Prostate gland (tissue), 2 donors: ENCODE results near the gene CORIN. TPM values are rescaled to one million over a fixed set of nuclear protein-coding genes. Genes with fewer than 3 reads are reported as not detected.

Experiments
- DNase-seq: peaks from one replicate; pipeline ENCODE4 v3.0.0-alpha.2; 2019; ENCODE audit warnings: low spot score
- H3K27ac ChIP-seq, 2 donors: fragments of 200-600 bp; sonication (generic); 2 replicates each; pipeline ENCODE4 v1.5.1; 2017 to 2019
- H3K27me3 ChIP-seq: fragments of 200-600 bp; sonication (generic); replicated peaks from 2 replicates; pipeline ENCODE4 v1.5.1; 2019; ENCODE audit not compliant: insufficient read depth
- H3K36me3 ChIP-seq, 2 donors: fragments of 200-600 bp; sonication (generic); 1 replicate in 1 of 2; 2 replicates in 1 of 2; pipeline versions ENCODE4 v1.5.1 to v1.8.1; 2017 to 2019
- H3K4me1 ChIP-seq: fragments of 200-600 bp; sonication (generic); replicated peaks from 2 replicates; pipeline ENCODE4 v1.5.1; 2019
- H3K4me3 ChIP-seq, 2 donors: fragments of 200-600 bp; sonication (generic); 2 replicates each; pipeline ENCODE4 v1.5.1; 2017 to 2019
- H3K9me3 ChIP-seq: fragments of 200-600 bp; sonication (generic); 2 replicates; pipeline ENCODE4 v1.5.1; 2017
- CTCF ChIP-seq, 4 experiments: fragments of 200-600 bp in 2 of 4; fragments of 450-650 bp in 2 of 4; sonication (generic) in 2 of 4; IDR thresholded peaks; 1 replicate in 3 of 4; 2 replicates in 1 of 4; pipeline ENCODE4 v1.5.1; 2016 to 2019; ENCODE audit warnings: antibody characterized with exemption in 4 of 4, mild to moderate bottlenecking in 2 of 4, moderate library complexity in 2 of 4
- POLR2A ChIP-seq: fragments of 450-650 bp; IDR thresholded peaks from one replicate; pipeline ENCODE4 v1.6.1; 2016; ENCODE audit warnings: antibody characterized with exemption, mild to moderate bottlenecking
- POLR2AphosphoS5 ChIP-seq: sonication (generic); formaldehyde crosslinking; IDR thresholded peaks from one replicate; pipeline ENCODE4 v1.6.1; 2017; ENCODE audit warnings: antibody characterized with exemption
- WGBS: methylation state at CpG from one replicate; pipeline ENCODE4 v1.1.5; 2018; 5-methylcytosine and 5-hydroxymethylcytosine counted together
- intact Hi-C: fragments of 100-400 bp; cut with DNase I; formaldehyde crosslinking; loops from one replicate; pipeline ENCODE4 v1.14.2; 2022
- total RNA-seq, 2 donors: library from RNA; depleted of rRNA; stranded (reverse); fragments of >200 nt; gene quantifications; one replicate each; pipeline ENCODE4 v1.1.0, GENCODE V29; 2016

CORIN gene
- total RNA-seq, result 1 to 10 TPM; 6.0 to 7.7 TPM

- Histone ChIP-seq H3K4me1 (no peaks in the 10 kb centered on the region), H3K27me3 (no peaks in the 10 kb centered on the region), H3K27ac (peak within 1 kb of the TSS; percentile 3 to 43), H3K36me3 (no peaks in the 10 kb centered on the region), H3K4me3 (peak within 1 kb of the TSS; percentile 42 to 46), H3K9me3 (no peaks in the 10 kb centered on the region)
- DNase-seq, result no peak
- TF ChIP-seq CTCF (IDR thresholded peaks at IDR 0.05) (no peak), POLR2A (no peak), POLR2AphosphoS5 (no peak)
- intact Hi-C loops, result loop anchor here (2.0 to 5.0 kb wide), 3 partner anchors 136 to 169 kb away; no protein-coding TSS in a partner anchor
- 6% methylated on average over 16 of the region's 16 CpGs for WGBS
These were observed at the start of gene CORIN for GRCh38 chr4:47837908-47838294. Gene CORIN, minus strand, starts transcription at chr4:47838067. Its CDS starts 118 bp downstream, at chr4:47837949.

GRCh38 chr4:47882228-47882627 is 44.4 kb upstream of the CORIN start:
- no peak overlapping the region for H3K27ac ChIP-seq
- H3K36me3 ChIP-seq, result peaks cover 0 to 5% of the 10 kb centered on the region in 2 donors
- TF ChIP-seq POLR2A, result no peak
- TF ChIP-seq CTCF (IDR thresholded peaks at IDR 0.05), result no peak
- TF ChIP-seq POLR2AphosphoS5, result no peak

GRCh38 chr4:47879458-47879857 is 41.6 kb upstream of the CORIN start:
- TF ChIP-seq POLR2AphosphoS5 (no peak), POLR2A (no peak), CTCF (IDR thresholded peaks at IDR 0.05) (no peak)
- Histone ChIP-seq H3K27me3 (no peaks in the 10 kb centered on the region), H3K9me3 (no peaks in the 10 kb centered on the region), H3K4me3 (no peak overlapping the region), H3K36me3 (peaks cover 0 to 5% of the 10 kb centered on the region in 2 donors), H3K27ac (no peak overlapping the region), H3K4me1 (no peaks in the 10 kb centered on the region)
- intact Hi-C loops, result no loop called here
- DNase-seq, result no peak

More at GRCh38 chr4:47882228-47882627, 44.4 kb upstream of the CORIN start:
- no peaks in the 10 kb centered on the region for H3K9me3 ChIP-seq
- WGBS, result 71% methylated on average over 3 of the region's 3 CpGs
- DNase-seq, result no peak
- H3K27me3 ChIP-seq, result no peaks in the 10 kb centered on the region
- no peak overlapping the region for H3K4me3 ChIP-seq
- no peaks in the 10 kb centered on the region for H3K4me1 ChIP-seq
- intact Hi-C loops, result no loop called here

GRCh38 chr4:47876784-47877546 is 39.1 kb upstream of the CORIN start:
- Histone ChIP-seq H3K27me3 (no peaks in the 10 kb centered on the region), H3K36me3 (peaks cover 0 to 7% of the 10 kb centered on the region in 2 donors), H3K4me1 (no peaks in the 10 kb centered on the region), H3K27ac (no peak overlapping the region), H3K4me3 (no peak overlapping the region), H3K9me3 (no peaks in the 10 kb centered on the region)
- intact Hi-C loops, result no loop called here
- no peak for TF ChIP-seq POLR2AphosphoS5
- TF ChIP-seq CTCF (IDR thresholded peaks at IDR 0.05), result no peak
- no peak for TF ChIP-seq POLR2A
- 87% methylated on average over 3 of the region's 3 CpGs for WGBS
- no peak for DNase-seq

- H3K27ac ChIP-seq, result no peak overlapping the region
- no peaks in the 10 kb centered on the region for H3K27me3 ChIP-seq
- intact Hi-C loops, result no loop called here
- H3K36me3 ChIP-seq, result peaks cover 0 to 7% of the 10 kb centered on the region in 2 donors
- TF ChIP-seq CTCF (IDR thresholded peaks at IDR 0.05) (no peak), POLR2AphosphoS5 (no peak), POLR2A (no peak)
- no peaks in the 10 kb centered on the region for H3K9me3 ChIP-seq
- no peak for DNase-seq
- no peaks in the 10 kb centered on the region for H3K4me1 ChIP-seq
- H3K4me3 ChIP-seq, result no peak overlapping the region
These were observed 38.4 kb upstream of the CORIN start for GRCh38 chr4:47876310-47876709.
